ENCODE results near the gene NUDC. TPM values are rescaled to one million over a fixed set of nuclear protein-coding genes. Genes with fewer than 3 reads are reported as not detected.

Gene NUDC
- polyA plus RNA-seq, 1 of the 3 experiments (the other 2 are of a cell fraction): 153 TPM

- H3K4me3 ChIP-seq (ENCODE audit: low read depth in 2 of 2, low read length in 1 of 2): no peak overlapping the region
- no peaks in the 10 kb centered on the region; the same call in 1 of the 2 replicates for H3K27me3 ChIP-seq (ENCODE audit: insufficient read depth)
- ChIA-PET CTCF (interaction anchor here (1.0 kb wide), 1 partner anchor 12 kb away, joined by 3 read pairs; the partner anchor contains the start of gene GPATCH3), POLR2A (no interaction called here)
- H3F3A ChIP-seq (replicated peaks; ENCODE audit: insufficient read depth): no peaks in the 10 kb centered on the region
- H3K9ac ChIP-seq: no peak overlapping the region
- H3K4me2 ChIP-seq: no peak overlapping the region
- H4K20me1 ChIP-seq (ENCODE audit: insufficient read depth): no peaks in the 10 kb centered on the region
- peaks cover 0 to 8% of the 10 kb centered on the region in 2 experiments; a peak in 1 of 4 replicates for H3K4me1 ChIP-seq (ENCODE audit: control insufficient read depth in 1 of 2, insufficient read depth in 2 of 2, low read depth in 1 of 2, low read length in 1 of 2)
- TF ChIP-seq NRF1 (IDR thresholded peaks at IDR 0.05; ENCODE audit: low read depth, low read length): no peak
- TF ChIP-seq GATA2 (CRISPR knock-in tag; IDR thresholded peaks at IDR 0.05): no peak
- no peak for TF ChIP-seq IRF3 (IDR thresholded peaks at IDR 0.05; ENCODE audit: low read depth, low read length)
- TF ChIP-seq NFIC (IDR thresholded peaks at IDR 0.05; ENCODE audit: borderline replicate concordance): no peak
- no peak for TF ChIP-seq YY1 (IDR thresholded peaks at IDR 0.05; ENCODE audit: low read depth)
- TF ChIP-seq TAF1 (IDR thresholded peaks at IDR 0.05; ENCODE audit: borderline replicate concordance, low read depth, low read length): no peak
- TF ChIP-seq SMC3 (IDR thresholded peaks at IDR 0.05; ENCODE audit: low read depth, low read length): no peak
- TF ChIP-seq TEAD4 (IDR thresholded peaks at IDR 0.05; ENCODE audit: borderline replicate concordance, insufficient read depth): no peak
- TF ChIP-seq ELF1 (IDR thresholded peaks at IDR 0.05): no peak
- 37% methylated on average over 1 of the region's 2 CpGs for WGBS (ENCODE audit: low lambda C conversion rate)
- H3K9me2 ChIP-seq: no peaks in the 10 kb centered on the region
- H3K36me3 ChIP-seq (replicated peaks in 1 of 2; ENCODE audit: control insufficient read depth in 1 of 2, insufficient read depth in 2 of 2, low read length in 1 of 2): no peaks in the 10 kb centered on the region
- DNase-seq: no peak
- H2AFZ ChIP-seq (ENCODE audit: low read depth): no peak overlapping the region
- H3K9me3 ChIP-seq: no peaks in the 10 kb centered on the region
- H3K79me2 ChIP-seq (ENCODE audit: insufficient read depth): no peaks in the 10 kb centered on the region
- H3K27ac ChIP-seq (ENCODE audit: low read depth in 2 of 2, low read length in 1 of 2): no peak overlapping the region
Observed at GRCh38 chr1:26912147-26912490, 9.4 kb upstream of the NUDC start.

GRCh38 chr1:26913389-26913753, 8.2 kb upstream of the NUDC start:
- Histone ChIP-seq H3K9ac (no peak overlapping the region), H2AFZ (ENCODE audit: low read depth) (no peak overlapping the region), H3K4me1 (ENCODE audit: control insufficient read depth in 1 of 2, insufficient read depth in 2 of 2, low read depth in 1 of 2, low read length in 1 of 2) (peaks cover 0 to 8% of the 10 kb centered on the region in 2 experiments; a peak in 1 of 4 replicates), H3K9me2 (no peaks in the 10 kb centered on the region), H3K4me2 (no peak overlapping the region), H3K4me3 (ENCODE audit: low read depth in 2 of 2, low read length in 1 of 2) (no peak overlapping the region), H3K36me3 (replicated peaks in 1 of 2; ENCODE audit: control insufficient read depth in 1 of 2, insufficient read depth in 2 of 2, low read length in 1 of 2) (no peaks in the 10 kb centered on the region), H3F3A (replicated peaks; ENCODE audit: insufficient read depth) (no peaks in the 10 kb centered on the region), H3K9me3 (no peaks in the 10 kb centered on the region), H3K79me2 (ENCODE audit: insufficient read depth) (no peaks in the 10 kb centered on the region), H4K20me1 (ENCODE audit: insufficient read depth) (no peaks in the 10 kb centered on the region), H3K27me3 (ENCODE audit: insufficient read depth) (no peaks in the 10 kb centered on the region; the same call in 1 of the 2 replicates), H3K27ac (ENCODE audit: low read depth in 2 of 2, low read length in 1 of 2) (no peak overlapping the region)
- POLR2A ChIA-PET: no interaction called here
- whole genome bisulfite sequencing (ENCODE audit: low lambda C conversion rate): 100% methylated on average over 1 of the region's 5 CpGs
- DNase-seq: no peak
- no peak for TF ChIP-seq EP300 (IDR thresholded peaks at IDR 0.05; ENCODE audit: borderline replicate concordance in 1 of 2, low read depth in 1 of 2, low read length in 1 of 2)
- CTCF ChIA-PET: interaction anchor here (0.9 to 1.2 kb wide), 3 partner anchors 18 to 84 kb away, joined by 3 to 4 read pairs (median 3); no protein-coding TSS in a partner anchor

Measured in SK-N-SH (cell line).